ENCODE results near the gene SNPH.
"Not testable (repeated sequence)": the region's sequence is repeated elsewhere in the genome, so short reads cannot be mapped to it uniquely, and the experiment has no call there.

SNPH gene, protein sequence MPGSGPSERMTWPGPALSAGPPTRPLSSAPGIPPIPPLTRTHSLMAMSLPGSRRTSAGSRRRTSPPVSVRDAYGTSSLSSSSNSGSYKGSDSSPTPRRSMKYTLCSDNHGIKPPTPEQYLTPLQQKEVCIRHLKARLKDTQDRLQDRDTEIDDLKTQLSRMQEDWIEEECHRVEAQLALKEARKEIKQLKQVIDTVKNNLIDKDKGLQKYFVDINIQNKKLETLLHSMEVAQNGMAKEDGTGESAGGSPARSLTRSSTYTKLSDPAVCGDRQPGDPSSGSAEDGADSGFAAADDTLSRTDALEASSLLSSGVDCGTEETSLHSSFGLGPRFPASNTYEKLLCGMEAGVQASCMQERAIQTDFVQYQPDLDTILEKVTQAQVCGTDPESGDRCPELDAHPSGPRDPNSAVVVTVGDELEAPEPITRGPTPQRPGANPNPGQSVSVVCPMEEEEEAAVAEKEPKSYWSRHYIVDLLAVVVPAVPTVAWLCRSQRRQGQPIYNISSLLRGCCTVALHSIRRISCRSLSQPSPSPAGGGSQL

DNA sequence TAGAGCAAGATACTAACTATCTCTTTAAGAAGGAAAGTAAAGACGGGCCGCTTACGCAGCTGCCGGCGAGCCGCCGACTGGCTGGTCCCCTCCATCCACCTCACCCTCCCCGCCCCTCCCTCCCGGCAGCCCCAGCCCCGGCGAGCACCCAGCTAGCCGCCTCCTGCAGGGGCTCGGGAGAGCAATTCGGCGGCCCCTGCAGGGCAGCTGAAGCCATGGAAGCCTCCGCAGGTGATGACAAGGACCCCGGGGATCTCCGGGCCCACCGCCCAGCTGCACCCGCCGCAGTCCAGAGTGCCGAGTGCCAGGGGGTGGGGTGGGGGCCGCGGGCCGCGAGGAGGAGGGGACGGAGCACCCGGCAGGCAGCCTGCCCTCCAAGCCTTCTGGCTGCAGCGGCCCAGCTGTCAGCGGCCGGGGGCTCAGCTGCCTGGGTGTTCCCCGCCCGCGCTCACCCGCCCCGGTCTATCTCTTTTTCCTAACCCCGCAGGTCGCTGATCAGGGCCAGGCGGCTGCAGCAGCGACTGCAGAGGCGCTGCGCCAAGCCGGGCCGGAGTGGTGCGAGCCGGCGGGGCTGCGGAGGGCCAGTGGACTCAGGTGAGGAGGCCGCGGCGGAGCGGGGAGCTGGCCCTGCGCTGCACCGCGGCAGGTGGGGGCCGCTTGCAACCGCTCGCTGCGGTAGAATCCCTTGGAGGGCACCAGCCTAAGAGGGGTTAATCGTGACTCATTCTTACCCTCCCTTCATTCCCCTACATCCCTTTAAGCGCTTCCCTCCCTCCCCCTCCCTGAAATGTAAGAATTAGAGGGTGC is at the start of gene SNPH:
TSS of gene SNPH (plus strand) at position 128 of the 807 bp plus-strand sequence. CDS start 29,946 bp downstream, outside the sequence.
- in situ Hi-C loops (cut with MboI; ENCODE audit: low sequenced_read_pairs) = no loop called here

DNA sequence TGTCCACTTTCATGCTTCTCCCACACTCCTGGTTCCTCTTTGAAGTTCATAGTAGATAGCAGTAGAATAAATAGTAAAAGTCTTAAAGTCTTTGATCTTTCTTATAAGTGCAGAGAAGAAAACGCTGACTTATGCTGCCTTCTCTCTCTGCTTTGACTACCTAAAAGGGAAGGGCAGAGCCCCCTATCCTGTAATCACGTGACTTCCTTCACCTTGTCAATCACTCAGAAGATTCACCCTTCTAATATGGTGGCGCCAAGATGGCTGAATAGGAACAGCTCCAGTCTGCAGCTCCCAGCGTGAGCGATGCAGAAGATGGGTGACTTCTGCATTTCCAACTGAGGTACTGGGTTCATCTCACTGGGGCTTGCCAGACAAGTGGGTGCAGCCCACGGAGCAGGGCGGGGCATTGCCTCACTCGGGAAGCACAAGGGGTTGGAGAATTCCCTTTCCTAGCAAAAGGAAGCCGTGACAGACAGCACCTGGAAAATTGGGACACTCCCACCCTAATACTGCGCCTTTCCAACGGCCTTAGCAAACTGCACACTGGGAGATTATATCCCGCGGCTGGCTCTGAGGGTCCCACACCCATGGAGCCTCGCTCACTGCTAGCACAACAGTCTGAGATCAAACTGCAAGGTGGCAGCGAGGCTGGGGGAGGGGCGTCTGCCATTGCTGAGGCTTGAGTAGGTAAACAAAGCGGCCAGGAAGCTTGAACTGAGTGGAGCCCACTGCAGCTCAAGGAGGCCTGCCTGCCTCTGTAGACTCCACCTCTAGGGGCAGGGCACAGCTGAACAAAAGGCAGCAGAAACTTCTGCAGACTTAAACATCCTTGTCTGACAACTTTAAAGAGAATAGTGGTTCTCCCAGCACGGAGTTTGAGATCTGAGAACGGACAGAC is 49.3 kb upstream of the SNPH start:
- in situ Hi-C loops (cut with MboI; ENCODE audit: low sequenced_read_pairs) = not testable (repeated sequence)

DNA sequence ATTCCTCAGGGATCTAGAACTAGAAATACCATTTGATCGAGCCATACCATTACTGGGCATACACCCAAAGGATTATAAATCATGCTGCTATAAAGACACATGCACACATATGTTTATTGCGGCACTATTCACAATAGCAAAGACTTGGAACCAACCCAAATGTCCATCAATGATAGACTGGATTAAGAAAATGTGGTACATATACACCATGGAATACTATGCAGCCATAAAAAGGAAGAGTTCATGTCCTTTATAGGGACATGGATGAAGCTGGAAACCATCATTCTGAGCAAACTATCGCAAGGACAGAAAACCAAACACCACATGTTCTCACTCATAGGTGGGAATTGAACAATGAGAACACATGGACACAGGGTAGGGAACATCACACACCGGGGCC is 43.3 kb upstream of the SNPH start:
- in situ Hi-C loops (cut with MboI; ENCODE audit: low sequenced_read_pairs) = not testable (repeated sequence)

DNA sequence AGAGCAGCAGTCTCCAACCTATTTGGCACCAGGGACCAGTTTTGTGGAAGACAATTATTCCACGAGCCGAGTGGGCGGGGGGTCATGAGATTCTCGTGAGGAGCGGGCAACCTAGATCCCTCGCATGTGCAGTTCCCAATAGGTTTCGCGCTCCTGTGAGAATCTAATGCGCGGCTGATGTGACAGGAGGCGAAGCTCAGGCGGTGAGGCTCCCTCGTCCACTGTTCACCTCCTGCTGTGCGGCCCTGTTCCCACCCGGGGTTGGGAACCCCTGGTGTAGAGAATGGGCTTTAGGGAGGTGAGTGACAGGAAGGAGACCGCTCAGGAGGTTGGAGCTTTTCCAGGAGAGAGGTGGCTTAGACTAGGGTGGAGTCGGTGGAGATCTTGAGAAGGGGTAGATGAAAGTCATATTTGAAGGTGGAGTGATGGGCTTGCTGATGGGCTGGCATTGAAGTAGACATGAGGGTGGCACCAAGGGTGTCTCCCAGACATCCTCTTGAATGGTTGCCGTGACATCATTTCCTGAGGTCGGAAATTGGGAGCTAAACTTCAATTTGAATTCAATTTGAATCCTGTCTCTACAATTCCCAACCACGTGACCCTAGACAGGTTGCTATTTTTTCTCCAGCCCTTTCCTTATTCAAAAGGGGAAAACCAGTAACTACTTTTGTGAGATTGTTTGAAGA is 41.7 kb upstream of the SNPH start:
- in situ Hi-C loops (cut with MboI; ENCODE audit: low sequenced_read_pairs) = no loop called here

DNA sequence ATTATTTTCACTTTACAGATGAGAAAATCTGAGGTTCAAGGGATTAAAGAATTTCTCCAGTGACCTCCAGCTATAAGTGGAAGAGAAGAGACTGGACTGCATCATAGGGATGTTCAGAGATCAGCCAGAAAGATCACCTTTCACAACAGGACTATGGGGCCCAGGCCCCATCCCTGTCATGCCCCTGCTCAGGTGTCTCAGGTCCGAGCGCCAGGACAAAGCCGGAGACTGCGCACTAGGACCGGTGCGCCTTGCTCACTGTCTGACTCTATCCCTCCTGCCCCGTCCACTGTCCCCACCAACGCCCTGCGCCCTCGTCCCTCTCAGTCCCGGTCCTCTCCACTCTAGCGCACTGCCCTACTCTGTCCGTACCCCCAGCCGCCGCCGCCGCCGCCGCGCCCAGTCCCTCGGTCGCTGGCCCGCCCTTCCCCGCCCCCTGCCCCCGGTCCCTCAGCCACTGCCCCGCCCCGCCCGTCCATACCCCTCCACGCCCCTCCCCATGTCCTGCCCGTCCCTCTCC is 40.8 kb upstream of the SNPH start:
- in situ Hi-C loops (cut with MboI; ENCODE audit: low sequenced_read_pairs) = no loop called here

DNA sequence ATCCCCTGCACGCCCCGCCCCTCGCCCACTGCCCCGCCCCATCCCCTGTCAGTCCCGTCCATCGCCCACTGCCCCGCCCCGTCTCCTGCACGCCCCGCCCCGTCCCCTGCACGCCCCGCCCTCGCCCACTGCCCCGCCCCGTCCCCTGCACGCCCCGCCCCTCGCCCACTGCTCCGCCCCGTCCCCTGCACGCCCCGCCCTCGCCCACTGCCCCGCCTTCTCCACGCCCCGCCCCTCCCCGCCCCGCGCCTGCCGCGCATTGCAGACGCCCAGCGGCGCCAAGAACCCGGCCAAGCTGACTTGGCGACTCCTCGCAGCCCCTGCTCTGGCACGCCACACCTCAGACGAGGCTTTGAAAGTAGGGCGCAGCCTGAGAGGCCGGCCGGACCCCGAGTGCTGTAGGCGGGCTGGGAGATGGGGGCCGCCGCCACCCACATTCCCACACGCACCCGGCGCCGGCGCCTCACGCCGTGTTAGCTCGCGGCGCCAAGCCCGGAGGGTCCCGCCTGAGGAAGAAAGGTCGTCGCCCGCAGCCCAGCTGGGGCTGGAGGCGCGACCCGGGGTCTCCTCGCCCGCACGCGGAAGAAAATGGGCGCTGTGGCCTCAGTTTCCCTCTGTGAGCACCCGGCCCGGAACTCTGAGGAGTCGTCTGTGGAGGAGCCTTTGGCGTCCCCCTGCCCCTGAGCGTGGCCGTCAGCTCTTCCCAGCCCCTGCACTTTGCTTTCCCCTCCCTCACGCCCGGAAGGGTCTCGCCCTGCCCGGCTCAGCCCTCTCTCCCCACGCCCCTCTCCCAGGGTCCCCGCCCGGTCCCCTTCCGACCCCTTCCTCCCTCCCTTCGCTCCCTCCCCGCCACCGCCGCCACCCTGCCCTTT is 40.1 kb upstream of the SNPH start, which contains the start of gene RAD21L1:
TSS of gene RAD21L1 (plus strand) at position 262 of the 872 bp plus-strand sequence. CDS start 2,410 bp downstream, outside the sequence.
- in situ Hi-C loops (cut with MboI; ENCODE audit: low sequenced_read_pairs) = no loop called here

DNA sequence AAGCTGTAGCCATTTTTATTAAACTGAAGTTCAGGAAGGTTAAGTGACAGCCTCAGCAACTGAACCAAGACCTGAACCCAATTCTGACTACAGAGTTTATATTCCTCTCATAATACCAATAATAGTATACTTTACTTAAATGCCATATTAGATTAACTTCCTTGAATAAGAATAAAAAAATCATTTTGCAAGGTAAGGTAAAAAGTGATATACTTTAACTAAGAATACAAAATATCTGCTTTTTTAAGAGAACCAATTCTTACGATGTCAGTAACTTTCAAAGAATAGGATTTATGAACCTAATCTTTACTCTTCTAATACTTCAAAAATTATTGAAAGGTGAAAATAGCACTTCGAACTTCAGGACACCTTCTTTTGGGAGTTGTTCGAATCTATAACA is 36.6 kb upstream of the SNPH start:
- in situ Hi-C loops (cut with MboI; ENCODE audit: low sequenced_read_pairs) = no loop called here

DNA sequence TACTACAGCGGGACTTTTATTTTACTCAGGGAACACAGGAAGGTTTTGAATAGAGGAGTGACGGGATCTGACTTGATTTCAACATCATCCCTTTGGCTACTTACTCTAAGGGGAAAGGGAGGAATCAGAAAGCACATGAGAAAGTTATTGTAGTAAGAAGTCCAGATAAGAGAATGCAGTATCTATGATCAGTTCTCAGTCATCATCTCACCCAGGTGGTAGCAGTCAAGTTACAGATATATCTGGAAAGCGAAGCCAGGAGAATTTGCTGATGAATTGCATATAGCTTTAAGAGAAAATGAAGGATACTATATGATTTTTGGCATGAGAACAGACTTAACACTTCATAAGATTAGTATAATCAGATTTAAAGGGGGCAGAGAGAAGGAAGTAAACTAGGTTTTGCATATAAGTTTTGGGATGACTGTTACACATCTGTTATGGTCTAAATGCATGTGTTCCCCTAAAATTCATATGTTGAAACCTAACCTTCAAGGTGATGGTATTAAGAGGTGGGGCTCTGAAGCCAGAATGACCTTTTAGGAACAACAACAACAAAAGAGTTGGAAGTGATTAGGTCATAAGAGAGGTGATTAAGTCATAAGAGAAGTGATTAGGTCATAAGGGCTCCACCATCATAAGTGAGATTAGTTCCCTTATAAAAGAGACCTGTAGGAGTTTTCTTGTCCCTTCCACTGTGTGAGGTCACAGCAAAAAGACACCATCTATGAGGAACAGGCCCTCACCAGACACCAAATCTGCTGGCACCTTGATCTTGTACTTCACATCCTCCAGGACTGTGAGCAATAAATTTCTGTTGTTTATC is 33.6 kb upstream of the SNPH start:
- in situ Hi-C loops (cut with MboI; ENCODE audit: low sequenced_read_pairs) = no loop called here

DNA sequence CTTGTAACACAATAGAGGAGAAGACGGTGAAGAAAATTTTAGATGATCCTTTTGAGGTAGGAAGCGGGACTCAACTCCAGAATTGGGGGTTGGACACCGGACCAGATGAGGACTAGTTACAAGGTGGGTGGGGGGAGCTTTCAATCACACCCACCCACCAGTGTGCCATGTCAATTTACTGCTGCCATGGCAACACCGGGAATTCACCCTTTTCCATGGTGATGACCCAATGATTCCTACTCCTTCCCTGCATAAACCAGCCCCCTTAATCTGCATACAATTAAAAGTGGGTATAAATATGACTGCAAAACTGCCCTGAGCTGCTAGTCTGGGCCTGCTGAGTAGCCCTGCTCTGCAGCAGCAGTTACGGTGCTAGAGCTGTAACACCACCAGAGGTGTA is 25.5 kb upstream of the SNPH start:
- in situ Hi-C loops (cut with MboI; ENCODE audit: low sequenced_read_pairs) = no loop called here

DNA sequence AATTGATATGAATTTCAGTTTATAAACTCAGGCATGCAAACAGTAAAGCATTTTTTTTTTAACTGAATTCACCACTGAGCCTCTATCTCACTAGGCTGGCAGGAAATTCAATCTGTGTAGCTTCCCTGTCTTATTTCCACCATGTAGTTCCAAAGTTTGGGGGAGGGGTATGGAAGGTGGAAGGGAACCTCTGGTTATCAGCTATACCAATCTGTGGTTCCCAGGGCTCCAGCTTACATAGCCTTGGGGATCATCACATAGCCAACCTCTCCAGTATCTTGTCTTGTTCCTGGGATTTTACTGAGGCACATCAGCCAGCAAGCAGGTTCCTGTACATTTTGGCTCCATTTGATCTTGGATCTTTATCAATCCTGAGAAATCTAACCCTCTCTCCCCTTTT is 24.6 kb upstream of the SNPH start:
- in situ Hi-C loops (cut with MboI; ENCODE audit: low sequenced_read_pairs) = no loop called here

DNA sequence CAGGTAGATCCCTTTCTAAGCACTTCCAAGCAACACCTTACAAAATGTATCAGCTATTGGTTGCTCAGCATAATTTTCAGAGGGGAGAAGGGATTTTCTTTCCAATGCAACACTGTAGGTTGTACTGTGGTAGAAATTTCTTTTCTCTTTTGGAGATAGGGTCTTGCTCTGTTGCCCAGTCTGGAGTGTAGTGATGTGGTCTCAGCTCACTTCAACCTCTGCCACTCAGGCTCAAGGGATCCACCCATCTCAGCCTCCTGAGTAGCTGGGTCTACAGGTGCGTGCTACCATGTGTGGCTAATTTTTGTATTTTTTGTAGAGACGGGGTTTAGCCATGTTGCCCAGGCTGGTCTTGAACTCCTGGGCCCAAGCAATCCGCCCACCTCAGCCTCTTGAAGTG is 24.0 kb upstream of the SNPH start:
- in situ Hi-C loops (cut with MboI; ENCODE audit: low sequenced_read_pairs) = no loop called here

DNA sequence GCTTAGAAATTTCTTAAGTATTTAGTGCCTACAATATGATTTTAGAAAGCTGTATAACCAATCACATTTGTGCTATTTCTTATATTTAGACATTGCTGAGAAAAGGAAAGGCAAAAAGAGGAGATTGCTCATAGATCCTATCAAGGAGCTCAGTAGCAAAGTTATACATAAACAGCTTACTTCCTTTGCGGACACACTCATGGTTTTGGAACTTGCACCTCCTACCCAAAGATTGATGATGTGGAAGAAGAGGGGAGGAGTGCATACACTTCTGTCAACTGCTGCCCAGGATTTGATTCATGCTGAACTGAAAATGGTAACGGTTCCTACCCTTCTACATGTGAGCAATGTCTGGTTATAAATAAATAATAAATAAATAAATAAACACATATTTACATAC is 23.6 kb upstream of the SNPH start:
- in situ Hi-C loops (cut with MboI; ENCODE audit: low sequenced_read_pairs) = no loop called here

DNA sequence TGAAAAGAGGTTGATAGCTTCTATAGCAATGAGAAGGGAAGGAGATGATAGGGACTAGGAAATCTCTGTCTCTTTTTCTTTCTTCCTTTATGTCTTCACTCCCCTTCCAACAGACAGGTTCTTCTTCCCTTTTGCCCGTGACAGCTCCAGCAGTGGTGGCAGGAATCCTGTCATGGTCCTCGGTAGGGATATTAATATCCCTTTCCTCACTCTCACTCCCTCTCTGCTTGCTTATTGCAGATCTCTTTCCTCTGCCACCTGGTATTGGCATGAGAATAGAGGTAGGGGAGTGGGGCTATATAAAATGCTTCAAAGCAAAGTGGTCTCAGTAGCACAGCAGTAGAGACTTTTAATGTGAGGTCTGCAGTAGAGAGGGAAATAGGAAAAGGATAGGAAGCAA is 20.5 kb upstream of the SNPH start:
- in situ Hi-C loops (cut with MboI; ENCODE audit: low sequenced_read_pairs) = no loop called here

DNA sequence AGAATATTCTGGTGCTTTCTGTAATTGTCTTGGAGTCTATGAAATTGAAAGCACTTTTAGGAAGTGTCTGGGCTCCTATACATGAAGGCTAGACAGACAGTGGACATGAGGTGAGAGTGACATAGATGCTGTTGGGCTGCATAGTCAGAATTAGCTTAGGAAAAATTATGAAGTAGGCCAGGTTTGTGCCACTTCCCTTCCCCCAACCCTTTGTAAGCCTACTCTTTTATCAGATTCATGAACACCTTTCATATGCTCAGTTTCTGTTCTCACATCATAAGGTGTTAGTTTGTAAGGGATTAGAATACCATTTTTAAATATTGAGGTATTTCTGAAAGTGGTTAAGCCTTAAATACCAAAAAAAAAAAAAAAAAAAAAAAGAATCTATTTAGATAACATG is 18.4 kb upstream of the SNPH start:
- in situ Hi-C loops (cut with MboI; ENCODE audit: low sequenced_read_pairs) = no loop called here

DNA sequence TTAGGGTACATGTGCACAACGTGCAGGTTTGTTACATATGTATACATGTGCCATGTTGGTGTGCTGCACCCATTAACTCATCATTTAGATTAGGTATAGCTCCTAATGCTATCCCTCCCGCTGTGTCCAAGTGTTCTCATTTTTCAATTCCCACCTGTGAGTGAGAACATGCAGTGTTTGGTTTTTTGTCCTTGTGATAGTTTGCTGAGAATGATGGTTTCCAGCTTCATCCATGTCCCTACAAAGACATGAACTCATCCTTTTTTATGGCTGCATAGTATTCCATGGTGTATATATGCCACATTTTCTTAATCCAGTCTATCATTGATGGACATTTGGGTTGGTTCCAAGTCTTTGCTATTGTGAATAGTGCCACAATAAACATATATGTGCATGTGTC is 15.8 kb upstream of the SNPH start:
- in situ Hi-C loops (cut with MboI; ENCODE audit: low sequenced_read_pairs) = not testable (repeated sequence)

DNA sequence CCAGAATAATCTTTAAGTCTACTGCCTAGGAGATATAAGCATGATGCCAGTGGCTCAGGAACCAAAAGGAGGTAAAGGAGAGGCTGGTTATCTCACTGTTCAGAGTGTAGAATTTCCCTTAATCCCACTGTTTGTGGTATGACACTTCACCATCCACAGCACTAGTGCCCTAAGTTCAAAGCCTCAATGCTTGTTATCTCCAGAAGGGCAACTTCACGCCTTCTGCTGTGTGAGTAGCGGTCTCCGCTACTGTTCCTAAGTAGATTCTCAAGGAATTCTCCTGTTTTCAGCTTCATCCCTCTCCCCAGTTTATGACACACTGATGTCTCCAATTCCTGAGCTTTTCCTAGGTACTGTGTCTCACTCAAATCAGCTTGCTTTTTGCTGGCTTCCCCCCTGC is 13.7 kb upstream of the SNPH start:
- in situ Hi-C loops (cut with MboI; ENCODE audit: low sequenced_read_pairs) = no loop called here

DNA sequence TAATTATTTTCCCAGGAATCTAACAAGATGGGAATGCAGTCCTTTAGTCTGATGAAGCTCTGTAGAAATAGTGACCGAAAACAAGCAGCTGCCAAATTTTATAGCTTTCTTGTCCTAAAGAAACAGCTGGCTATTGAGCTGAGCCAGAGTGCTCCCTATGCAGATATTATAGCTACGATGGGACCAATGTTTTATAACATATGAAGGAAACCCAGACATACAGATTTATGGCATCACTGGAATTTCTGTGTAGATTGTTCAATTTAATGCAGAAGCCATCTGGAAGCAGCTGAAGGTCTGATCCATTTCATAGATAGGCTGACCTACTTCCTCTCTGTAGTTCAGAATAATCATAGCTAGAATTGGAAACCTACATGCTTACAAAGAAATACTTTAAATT is 11.8 kb upstream of the SNPH start:
- in situ Hi-C loops (cut with MboI; ENCODE audit: low sequenced_read_pairs) = no loop called here

DNA sequence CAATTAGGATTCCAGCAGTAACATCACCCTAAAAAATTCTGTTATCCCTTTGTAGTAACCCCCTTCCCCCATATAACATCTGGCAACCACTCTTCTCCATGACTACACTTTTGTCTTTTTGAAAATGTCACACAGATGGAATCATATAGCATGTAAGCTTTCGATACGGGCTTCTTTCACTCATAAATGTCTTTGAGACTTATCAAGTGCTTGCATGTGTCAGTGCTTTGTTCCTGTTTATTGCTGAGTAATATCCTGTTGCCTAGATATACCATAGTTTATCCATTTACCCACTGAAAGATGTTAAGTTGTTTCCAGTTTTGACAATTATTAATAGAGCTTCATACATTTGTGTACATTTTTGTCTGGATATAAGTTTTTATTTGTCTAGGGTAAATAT is 10.4 kb upstream of the SNPH start:
- in situ Hi-C loops (cut with MboI; ENCODE audit: low sequenced_read_pairs) = no loop called here
